Measurements from ENCODE around the gene SIAH1. TPM values are rescaled to one million over a fixed set of nuclear protein-coding genes. Genes with fewer than 3 reads are reported as not detected.

SIAH1 gene
- total RNA-seq, 1 experiment from 2014 or later, result 22.7 TPM

DNA sequence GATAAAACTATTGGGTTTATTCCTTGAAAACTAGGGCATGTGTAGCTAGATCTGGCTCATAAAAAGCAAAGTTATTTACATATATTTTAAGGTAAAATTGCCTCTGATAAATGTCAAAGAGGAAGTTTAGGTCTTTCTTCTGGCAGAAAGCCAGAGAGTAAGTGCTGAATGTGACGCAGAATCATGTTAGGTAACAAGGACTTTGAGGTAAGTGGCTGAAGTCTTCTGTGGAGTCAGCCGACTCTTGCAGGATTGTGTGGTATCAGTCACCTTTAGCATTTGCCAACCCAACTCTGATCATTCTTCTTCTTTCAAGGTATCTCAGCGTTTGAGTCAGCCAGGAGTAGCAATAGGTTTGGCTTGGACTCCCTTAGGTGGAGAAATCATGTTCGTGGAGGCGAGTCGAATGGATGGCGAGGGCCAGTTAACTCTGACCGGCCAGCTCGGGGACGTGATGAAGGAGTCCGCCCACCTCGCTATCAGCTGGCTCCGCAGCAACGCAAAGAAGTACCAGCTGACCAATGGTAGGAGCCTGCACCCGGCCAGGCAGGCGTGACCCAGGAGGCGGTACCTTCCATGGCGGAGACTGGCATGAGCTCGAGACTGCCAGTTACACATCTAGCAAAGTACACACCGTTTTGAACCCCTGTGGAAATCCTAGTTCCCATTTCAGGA, 37.9 kb downstream of the SIAH1 start:
- no peaks in the 10 kb centered on the region; the same call in 1 of the 2 replicates for H4K20me1 ChIP-seq (ENCODE audit: insufficient read depth)
- H2AFZ ChIP-seq (ENCODE audit: low read depth, low read length, poor library complexity, severe bottlenecking), result no peak overlapping the region
- H3K9ac ChIP-seq (ENCODE audit: low read length), result no peak overlapping the region
- ChIA-PET CTCF (interaction anchor here (1.5 kb wide), 1 partner anchor 276 kb away, joined by 5 read pairs; no protein-coding TSS in a partner anchor), POLR2A (no interaction called here), RAD21 (ENCODE audit: low non-redundant PET in 1 of 2, low total read pairs in 2 of 2, uncharacterized antibody in 2 of 2, unreplicated experiment in 2 of 2) (no interaction called here)
- no peak for ATAC-seq
- 0 out of 2 replicates have a peak, but pooled peaks cover 7% of the 10 kb centered on the region for H3K79me2 ChIP-seq (ENCODE audit: insufficient read depth, low read length)
- peaks cover 11 to 13% of the 10 kb centered on the region in 2 experiments; a peak in 2 of 4 replicates for H3K36me3 ChIP-seq (ENCODE audit: control insufficient read depth in 1 of 2, insufficient read depth in 2 of 2, low read length in 2 of 2)
- H3K9me2 ChIP-seq (ENCODE audit: insufficient read depth), result no peaks in the 10 kb centered on the region
- H3K4me3 ChIP-seq (replicated peaks in 1 of 2; ENCODE audit: low read depth in 1 of 2, low read length in 2 of 2), result no peak overlapping the region
- H3K9me3 ChIP-seq (ENCODE audit: control insufficient read depth in 1 of 2, insufficient read depth in 1 of 2, low read depth in 1 of 2, low read length in 2 of 2), result no peaks in the 10 kb centered on the region
- TF ChIP-seq ZFX (IDR thresholded peaks at IDR 0.05) (no peak), ELF1 (IDR thresholded peaks at IDR 0.05; ENCODE audit: borderline replicate concordance, low read depth) (no peak), CEBPB (IDR thresholded peaks at IDR 0.05; ENCODE audit: low read depth) (no peak), EZH2 (IDR thresholded peaks at IDR 0.05) (no peak), SIN3A (IDR thresholded peaks at IDR 0.05; ENCODE audit: low read depth) (no peak), RAD21 (IDR thresholded peaks at IDR 0.05; ENCODE audit: low read depth) (no peak), FOSL1 (IDR thresholded peaks at IDR 0.05; ENCODE audit: low read depth) (no peak), CBX3 (IDR thresholded peaks at IDR 0.05; ENCODE audit: low read depth) (no peak), POLR2A (IDR thresholded peaks at IDR 0.05; ENCODE audit: borderline replicate concordance, extremely low read depth, insufficient read depth, insufficient read length) (no peak), SP1 (IDR thresholded peaks at IDR 0.05; ENCODE audit: low read depth) (no peak), YY1 (IDR thresholded peaks at IDR 0.05; ENCODE audit: extremely low read depth, insufficient replicate concordance, low read depth, low read length) (no peak), JUND (IDR thresholded peaks at IDR 0.05) (no peak), EZH2phosphoT487 (IDR thresholded peaks at IDR 0.05; ENCODE audit: borderline replicate concordance) (no peak), ZNF274 (IDR thresholded peaks at IDR 0.05; ENCODE audit: low read depth, low read length) (no peak)
- TF ChIP-seq, protein P1, sequence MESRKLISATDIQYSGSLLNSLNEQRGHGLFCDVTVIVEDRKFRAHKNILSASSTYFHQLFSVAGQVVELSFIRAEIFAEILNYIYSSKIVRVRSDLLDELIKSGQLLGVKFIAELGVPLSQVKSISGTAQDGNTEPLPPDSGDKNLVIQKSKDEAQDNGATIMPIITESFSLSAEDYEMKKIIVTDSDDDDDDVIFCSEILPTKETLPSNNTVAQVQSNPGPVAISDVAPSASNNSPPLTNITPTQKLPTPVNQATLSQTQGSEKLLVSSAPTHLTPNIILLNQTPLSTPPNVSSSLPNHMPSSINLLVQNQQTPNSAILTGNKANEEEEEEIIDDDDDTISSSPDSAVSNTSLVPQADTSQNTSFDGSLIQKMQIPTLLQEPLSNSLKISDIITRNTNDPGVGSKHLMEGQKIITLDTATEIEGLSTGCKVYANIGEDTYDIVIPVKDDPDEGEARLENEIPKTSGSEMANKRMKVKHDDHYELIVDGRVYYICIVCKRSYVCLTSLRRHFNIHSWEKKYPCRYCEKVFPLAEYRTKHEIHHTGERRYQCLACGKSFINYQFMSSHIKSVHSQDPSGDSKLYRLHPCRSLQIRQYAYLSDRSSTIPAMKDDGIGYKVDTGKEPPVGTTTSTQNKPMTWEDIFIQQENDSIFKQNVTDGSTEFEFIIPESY (IDR thresholded peaks at IDR 0.05; ENCODE audit: extremely low read depth, insufficient replicate concordance, low read length), result no peak
- TF ChIP-seq, protein P2, sequence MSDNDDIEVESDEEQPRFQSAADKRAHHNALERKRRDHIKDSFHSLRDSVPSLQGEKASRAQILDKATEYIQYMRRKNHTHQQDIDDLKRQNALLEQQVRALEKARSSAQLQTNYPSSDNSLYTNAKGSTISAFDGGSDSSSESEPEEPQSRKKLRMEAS (IDR thresholded peaks at IDR 0.05), result no peak
- TF ChIP-seq, protein P3, sequence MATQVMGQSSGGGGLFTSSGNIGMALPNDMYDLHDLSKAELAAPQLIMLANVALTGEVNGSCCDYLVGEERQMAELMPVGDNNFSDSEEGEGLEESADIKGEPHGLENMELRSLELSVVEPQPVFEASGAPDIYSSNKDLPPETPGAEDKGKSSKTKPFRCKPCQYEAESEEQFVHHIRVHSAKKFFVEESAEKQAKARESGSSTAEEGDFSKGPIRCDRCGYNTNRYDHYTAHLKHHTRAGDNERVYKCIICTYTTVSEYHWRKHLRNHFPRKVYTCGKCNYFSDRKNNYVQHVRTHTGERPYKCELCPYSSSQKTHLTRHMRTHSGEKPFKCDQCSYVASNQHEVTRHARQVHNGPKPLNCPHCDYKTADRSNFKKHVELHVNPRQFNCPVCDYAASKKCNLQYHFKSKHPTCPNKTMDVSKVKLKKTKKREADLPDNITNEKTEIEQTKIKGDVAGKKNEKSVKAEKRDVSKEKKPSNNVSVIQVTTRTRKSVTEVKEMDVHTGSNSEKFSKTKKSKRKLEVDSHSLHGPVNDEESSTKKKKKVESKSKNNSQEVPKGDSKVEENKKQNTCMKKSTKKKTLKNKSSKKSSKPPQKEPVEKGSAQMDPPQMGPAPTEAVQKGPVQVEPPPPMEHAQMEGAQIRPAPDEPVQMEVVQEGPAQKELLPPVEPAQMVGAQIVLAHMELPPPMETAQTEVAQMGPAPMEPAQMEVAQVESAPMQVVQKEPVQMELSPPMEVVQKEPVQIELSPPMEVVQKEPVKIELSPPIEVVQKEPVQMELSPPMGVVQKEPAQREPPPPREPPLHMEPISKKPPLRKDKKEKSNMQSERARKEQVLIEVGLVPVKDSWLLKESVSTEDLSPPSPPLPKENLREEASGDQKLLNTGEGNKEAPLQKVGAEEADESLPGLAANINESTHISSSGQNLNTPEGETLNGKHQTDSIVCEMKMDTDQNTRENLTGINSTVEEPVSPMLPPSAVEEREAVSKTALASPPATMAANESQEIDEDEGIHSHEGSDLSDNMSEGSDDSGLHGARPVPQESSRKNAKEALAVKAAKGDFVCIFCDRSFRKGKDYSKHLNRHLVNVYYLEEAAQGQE (IDR thresholded peaks at IDR 0.05; ENCODE audit: low read depth), result no peak
- TF ChIP-seq, protein P4, sequence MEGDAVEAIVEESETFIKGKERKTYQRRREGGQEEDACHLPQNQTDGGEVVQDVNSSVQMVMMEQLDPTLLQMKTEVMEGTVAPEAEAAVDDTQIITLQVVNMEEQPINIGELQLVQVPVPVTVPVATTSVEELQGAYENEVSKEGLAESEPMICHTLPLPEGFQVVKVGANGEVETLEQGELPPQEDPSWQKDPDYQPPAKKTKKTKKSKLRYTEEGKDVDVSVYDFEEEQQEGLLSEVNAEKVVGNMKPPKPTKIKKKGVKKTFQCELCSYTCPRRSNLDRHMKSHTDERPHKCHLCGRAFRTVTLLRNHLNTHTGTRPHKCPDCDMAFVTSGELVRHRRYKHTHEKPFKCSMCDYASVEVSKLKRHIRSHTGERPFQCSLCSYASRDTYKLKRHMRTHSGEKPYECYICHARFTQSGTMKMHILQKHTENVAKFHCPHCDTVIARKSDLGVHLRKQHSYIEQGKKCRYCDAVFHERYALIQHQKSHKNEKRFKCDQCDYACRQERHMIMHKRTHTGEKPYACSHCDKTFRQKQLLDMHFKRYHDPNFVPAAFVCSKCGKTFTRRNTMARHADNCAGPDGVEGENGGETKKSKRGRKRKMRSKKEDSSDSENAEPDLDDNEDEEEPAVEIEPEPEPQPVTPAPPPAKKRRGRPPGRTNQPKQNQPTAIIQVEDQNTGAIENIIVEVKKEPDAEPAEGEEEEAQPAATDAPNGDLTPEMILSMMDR (IDR thresholded peaks at IDR 0.05 in 2 of 3, conservative IDR thresholded peaks at IDR 0.05 in 1 of 3; ENCODE audit: borderline replicate concordance in 1 of 3, insufficient read depth in 1 of 3, low read depth in 2 of 3, low read length in 2 of 3), result no peak
- TF ChIP-seq, protein P5, sequence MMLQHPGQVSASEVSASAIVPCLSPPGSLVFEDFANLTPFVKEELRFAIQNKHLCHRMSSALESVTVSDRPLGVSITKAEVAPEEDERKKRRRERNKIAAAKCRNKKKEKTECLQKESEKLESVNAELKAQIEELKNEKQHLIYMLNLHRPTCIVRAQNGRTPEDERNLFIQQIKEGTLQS (IDR thresholded peaks at IDR 0.05), result no peak
- no peaks in the 10 kb centered on the region; a peak in 1 of 4 replicates for H3K4me1 ChIP-seq (ENCODE audit: control insufficient read depth in 1 of 2, insufficient read depth in 2 of 2, low read length in 2 of 2)
- no peak overlapping the region for H3K27ac ChIP-seq (ENCODE audit: low read depth, low read length)
- no peak for DNase-seq (ENCODE audit: low read depth, low spot score)
- intact Hi-C loops (cut with micrococcal nuclease), result no loop called here
- no TSS peak for BruUV-seq (replicated peaks)
- no peaks in the 10 kb centered on the region for H3K27me3 ChIP-seq (ENCODE audit: insufficient read depth, low read length)
- H3K4me2 ChIP-seq (ENCODE audit: low read length), result no peak overlapping the region
